H1 (cell line): ENCODE results near the gene PIGZ.

ENCODE experiments used
- CEBPB ChIP-seq: IDR thresholded peaks from 2 replicates; pipeline ENCODE4 v1.6.1; 2012; ENCODE audit warnings: low read depth, low read length
- CTCF ChIP-seq, 3 experiments: IDR thresholded peaks; 1 replicate in 2 of 3; 2 replicates in 1 of 3; pipeline versions ENCODE4 v1.5.1 to v1.6.1; 2011; ENCODE audit warnings: low read length in 3 of 3, mild to moderate bottlenecking in 3 of 3, inconsistent platforms in 2 of 3, low read depth in 1 of 3, moderate library complexity in 1 of 3; ENCODE audit not compliant: insufficient read depth in 1 of 3; ENCODE audit errors: control extremely low read depth in 1 of 3
- POLR2A ChIP-seq, 2 experiments: IDR thresholded peaks; 1 replicate in 1 of 2; 2 replicates in 1 of 2; pipeline ENCODE4 v1.6.1; 2011; ENCODE audit warnings: low read depth in 2 of 2, low read length in 2 of 2, mild to moderate bottlenecking in 2 of 2; ENCODE audit errors: control extremely low read depth in 1 of 2
- POLR2AphosphoS5 ChIP-seq: IDR thresholded peaks from 2 replicates; pipeline ENCODE4 v1.6.1; 2011; ENCODE audit warnings: low read depth, low read length
- SP1 ChIP-seq: IDR thresholded peaks from 2 replicates; pipeline ENCODE4 v1.6.1; 2011; ENCODE audit warnings: low read depth, low read length
- TBP ChIP-seq: IDR thresholded peaks from 2 replicates; pipeline ENCODE4 v1.6.1; 2011; ENCODE audit warnings: low read depth, low read length, improper control_type of control experiment

GRCh38 chr3:197007296-197007940 is 38.8 kb upstream of the PIGZ start:
- TF ChIP-seq CEBPB (no peak), TBP (no peak), POLR2A (IDR thresholded peaks at IDR 0.05; ENCODE audit: control extremely low read depth in 1 of 2, low read depth in 2 of 2, low read length in 2 of 2) (no peak), POLR2AphosphoS5 (no peak), CTCF (IDR thresholded peaks at IDR 0.05; ENCODE audit: control extremely low read depth in 1 of 3, insufficient read depth in 1 of 3, low read depth in 1 of 3, low read length in 3 of 3) (no peak), SP1 (no peak)
